ENCODE measurements around the gene KRTAP10-2. TPM values are rescaled to one million over a fixed set of nuclear protein-coding genes. Genes with fewer than 3 reads are reported as not detected.
A peak's percentile ranks its signal among the peaks of the same experiment; 100 is the strongest.

Gene KRTAP10-2
- total RNA-seq, 1 donor from 2014 or later: not detected

- no peak for TF ChIP-seq POLR2A (IDR thresholded peaks at IDR 0.05)
- TF ChIP-seq POLR2AphosphoS5 (IDR thresholded peaks at IDR 0.05; ENCODE audit: insufficient read depth in 1 of 2, low read depth in 1 of 2): no peak
- TF ChIP-seq CTCF (IDR thresholded peaks at IDR 0.05): no peak
- H3K4me3 ChIP-seq: no peak overlapping the region
- no peak overlapping the region for H3K27ac ChIP-seq
- no peaks in the 10 kb centered on the region for H3K4me1 ChIP-seq
- H3K9me3 ChIP-seq: no peaks in the 10 kb centered on the region
- DNase-seq (ENCODE audit: extremely low spot score in 2 of 2): peak; percentile 65 to 82
- H3K27me3 ChIP-seq: no peaks in the 10 kb centered on the region
- intact Hi-C loops (cut with DNase I): no loop called here
- H3K36me3 ChIP-seq: no peaks in the 10 kb centered on the region
Measured at GRCh38 chr21:44547656-44548331, 3.5 kb downstream of the KRTAP10-2 start.

DNA sequence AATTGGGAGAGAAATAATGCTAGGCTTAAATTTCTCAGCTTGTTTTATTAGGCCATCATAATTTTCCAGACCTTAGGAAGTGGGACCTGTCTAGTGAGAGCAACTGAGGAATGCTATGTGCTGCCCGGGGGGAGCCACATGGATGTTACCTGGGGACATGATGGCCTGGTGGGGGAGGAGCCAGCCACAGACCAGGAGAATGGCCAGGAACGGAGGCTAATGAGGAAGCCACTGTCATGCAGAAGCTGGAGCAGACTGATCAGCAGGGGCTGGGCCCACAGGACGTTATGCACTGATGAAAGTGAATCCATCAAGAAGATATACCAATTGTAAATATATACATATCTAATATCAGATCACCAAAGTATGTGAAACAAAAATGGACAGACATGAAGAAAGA is 6.7 kb downstream of the KRTAP10-2 start:
- H3K4me1 ChIP-seq: no peaks in the 10 kb centered on the region
- H3K36me3 ChIP-seq: no peaks in the 10 kb centered on the region
- no peaks in the 10 kb centered on the region for H3K27me3 ChIP-seq
- H3K27ac ChIP-seq: no peak overlapping the region
- TF ChIP-seq POLR2AphosphoS5 (IDR thresholded peaks at IDR 0.05; ENCODE audit: insufficient read depth in 1 of 2, low read depth in 1 of 2): no peak
- TF ChIP-seq CTCF (IDR thresholded peaks at IDR 0.05): no peak
- peak in 1 of 2 donors; percentile 34 for DNase-seq (ENCODE audit: extremely low spot score in 2 of 2)
- intact Hi-C loops (cut with DNase I): no loop called here
- H3K4me3 ChIP-seq: no peak overlapping the region
- H3K9me3 ChIP-seq: no peaks in the 10 kb centered on the region

DNA sequence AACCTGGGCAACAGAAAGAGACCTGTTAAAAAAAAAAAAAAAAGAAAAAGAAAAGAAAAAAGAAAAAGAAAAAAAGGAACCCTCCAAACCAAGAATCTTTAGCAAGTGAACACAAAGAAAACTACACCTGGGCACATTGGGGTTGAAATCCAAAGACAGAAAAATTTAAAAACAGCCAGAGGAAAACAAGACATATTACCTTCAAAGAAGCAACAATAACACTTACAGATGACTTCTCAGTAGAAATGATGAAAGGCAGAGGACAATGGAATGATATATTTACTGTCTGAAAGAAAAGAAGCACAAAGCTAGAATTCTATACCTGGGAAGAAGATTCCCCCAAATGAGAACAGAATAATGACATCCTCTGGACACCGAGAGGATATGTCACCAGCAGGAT is 8.6 kb downstream of the KRTAP10-2 start:
- TF ChIP-seq POLR2A (IDR thresholded peaks at IDR 0.05): no peak
- TF ChIP-seq POLR2AphosphoS5 (IDR thresholded peaks at IDR 0.05; ENCODE audit: insufficient read depth in 1 of 2, low read depth in 1 of 2): no peak
- no peak for TF ChIP-seq CTCF (IDR thresholded peaks at IDR 0.05)
- Histone ChIP-seq H3K4me3 (no peak overlapping the region), H3K27ac (no peak overlapping the region), H3K4me1 (no peaks in the 10 kb centered on the region), H3K27me3 (no peaks in the 10 kb centered on the region), H3K36me3 (no peaks in the 10 kb centered on the region), H3K9me3 (no peaks in the 10 kb centered on the region)
- DNase-seq (ENCODE audit: extremely low spot score in 2 of 2): no peak
- intact Hi-C loops (cut with DNase I): no loop called here

DNA sequence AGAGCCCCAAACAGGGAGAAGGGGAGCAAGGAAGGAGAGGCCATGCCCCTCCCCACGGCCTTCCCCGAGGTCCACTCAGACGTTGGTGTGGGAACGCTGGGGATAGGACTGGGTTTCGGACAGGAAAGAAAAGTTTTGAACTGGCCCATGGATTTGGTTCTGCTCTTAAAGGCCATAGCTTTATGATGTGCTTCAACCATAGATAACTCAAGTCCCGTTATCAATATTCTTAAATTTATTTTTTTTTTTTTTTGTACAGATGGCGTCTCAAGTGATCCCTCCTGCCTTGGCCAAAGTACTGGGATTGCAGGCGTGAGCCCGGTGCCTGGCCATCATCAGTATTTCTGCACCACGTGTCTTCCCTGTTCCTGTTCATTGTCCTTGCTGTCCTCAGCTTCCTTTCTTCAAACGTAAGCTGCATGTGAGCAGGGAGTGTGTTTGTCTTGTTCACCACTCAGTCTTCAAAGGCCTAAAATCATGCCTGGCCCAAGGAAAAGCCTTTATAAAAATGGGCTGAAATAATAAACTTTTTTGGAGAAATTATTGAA is 10.5 kb downstream of the KRTAP10-2 start:
- no peak for TF ChIP-seq CTCF (IDR thresholded peaks at IDR 0.05)
- no peak for TF ChIP-seq POLR2A (IDR thresholded peaks at IDR 0.05)
- TF ChIP-seq POLR2AphosphoS5 (IDR thresholded peaks at IDR 0.05; ENCODE audit: insufficient read depth in 1 of 2, low read depth in 1 of 2): no peak
- Histone ChIP-seq H3K4me1 (no peaks in the 10 kb centered on the region), H3K9me3 (no peaks in the 10 kb centered on the region), H3K27ac (no peak overlapping the region), H3K27me3 (no peaks in the 10 kb centered on the region), H3K4me3 (no peak overlapping the region), H3K36me3 (no peaks in the 10 kb centered on the region)
- intact Hi-C loops (cut with DNase I): no loop called here
- peak; percentile 60 to 67 for DNase-seq (ENCODE audit: extremely low spot score in 2 of 2)

DNA sequence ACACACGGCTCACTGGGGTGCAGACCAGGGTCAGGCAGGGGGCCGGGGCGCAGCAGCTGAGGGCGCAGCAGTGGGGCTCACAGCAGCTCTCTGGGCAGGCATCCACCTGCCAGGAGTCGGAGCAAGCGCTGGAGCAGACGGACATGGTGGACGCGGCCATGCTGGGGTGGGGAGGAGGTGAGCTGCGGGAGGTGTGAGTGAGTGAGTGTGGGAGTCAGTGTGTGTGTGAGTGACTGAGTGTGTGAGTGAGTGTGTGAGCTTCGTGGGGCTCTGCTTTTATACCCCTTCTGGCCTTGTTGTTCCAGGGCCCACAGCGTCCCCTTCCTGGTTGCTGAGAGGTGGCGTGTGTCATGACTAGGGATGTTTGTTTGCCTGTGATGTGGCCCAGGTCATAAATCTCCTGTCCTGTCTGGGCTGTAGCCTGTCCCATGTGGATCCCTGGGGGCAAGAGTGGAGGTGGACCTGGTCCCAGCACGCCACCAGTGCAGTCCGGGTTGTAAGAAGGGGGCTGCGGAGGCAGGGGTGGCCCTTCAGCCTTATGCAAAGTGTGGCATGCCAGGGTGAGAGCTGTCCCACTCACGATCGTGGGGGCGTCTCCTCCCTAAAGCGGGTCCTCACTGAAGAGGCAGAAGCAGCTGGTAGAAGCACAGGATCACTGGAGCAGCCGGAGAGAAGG is 11.2 kb downstream of the KRTAP10-2 start, which contains the start of gene KRTAP10-1:
Gene KRTAP10-1 (minus strand): TSS at position 205 of the 676 bp plus-strand sequence. CDS start 45 bp downstream, at position 160.
- TF ChIP-seq POLR2AphosphoS5 (IDR thresholded peaks at IDR 0.05; ENCODE audit: insufficient read depth in 1 of 2, low read depth in 1 of 2) (no peak), CTCF (IDR thresholded peaks at IDR 0.05) (no peak), POLR2A (IDR thresholded peaks at IDR 0.05) (no peak)

More for the DNA sequence above, 11.2 kb downstream of the KRTAP10-2 start, which contains the start of gene KRTAP10-1:
- peak; percentile 52 to 69 for DNase-seq (ENCODE audit: extremely low spot score in 2 of 2)
- Histone ChIP-seq H3K4me1 (no peaks in the 10 kb centered on the region), H3K36me3 (no peaks in the 10 kb centered on the region), H3K4me3 (no peak within 1 kb of the TSS), H3K9me3 (no peaks in the 10 kb centered on the region), H3K27me3 (no peaks in the 10 kb centered on the region), H3K27ac (no peak within 1 kb of the TSS)
- intact Hi-C loops (cut with DNase I): no loop called here

Measured in vagina (tissue), 2 donors.